ENCODE results near the gene PTPN23.

The PTPN23 gene

GRCh38 chr3:47421741-47422649 lies 41.2 kb downstream of the PTPN23 start:
- DNase-seq, result no peak

- DNase-seq, result no peak
Measured at GRCh38 chr3:47422743-47423142, 41.9 kb downstream of the PTPN23 start.

- DNase-seq, result no peak
Measured at GRCh38 chr3:47423548-47424145, 42.8 kb downstream of the PTPN23 start.

GRCh38 chr3:47424434-47425382 lies 43.9 kb downstream of the PTPN23 start:
- DNase-seq, result no peak

- no peak for DNase-seq
Measured at GRCh38 chr3:47425383-47425778, 44.6 kb downstream of the PTPN23 start.

- no peak for DNase-seq
Measured at GRCh38 chr3:47425959-47426358, 45.1 kb downstream of the PTPN23 start.

- no peak for DNase-seq
Measured at GRCh38 chr3:47427866-47428265, 47.0 kb downstream of the PTPN23 start.

GRCh38 chr3:47428662-47429061 lies 47.8 kb downstream of the PTPN23 start:
- DNase-seq, result no peak

- DNase-seq, result no peak
Measured at GRCh38 chr3:47429476-47430270, 48.9 kb downstream of the PTPN23 start.

- no peak for DNase-seq
Measured at GRCh38 chr3:47430606-47431005, 49.8 kb downstream of the PTPN23 start.

GRCh38 chr3:47431225-47431624 lies 50.4 kb downstream of the PTPN23 start:
- DNase-seq, result no peak

- no peak for DNase-seq
Measured at GRCh38 chr3:47432673-47433072, 51.9 kb downstream of the PTPN23 start.

GRCh38 chr3:47433796-47434195 lies 53.0 kb downstream of the PTPN23 start:
- no peak for DNase-seq

GRCh38 chr3:47434849-47435248 lies 54.0 kb downstream of the PTPN23 start:
- no peak for DNase-seq

GRCh38 chr3:47436180-47436579 lies 55.4 kb downstream of the PTPN23 start:
- no peak for DNase-seq

- no peak for DNase-seq
Measured at GRCh38 chr3:47440131-47440530, 59.3 kb downstream of the PTPN23 start.

GRCh38 chr3:47441796-47442551 lies 61.2 kb downstream of the PTPN23 start:
- DNase-seq, result no peak

GRCh38 chr3:47443611-47443995 lies 62.8 kb downstream of the PTPN23 start:
- no peak for DNase-seq

- DNase-seq, result no peak
Measured at GRCh38 chr3:47444103-47444502, 63.3 kb downstream of the PTPN23 start.

- DNase-seq, result no peak
Measured at GRCh38 chr3:47452453-47453215, 71.8 kb downstream of the PTPN23 start.
